AG10803 (cell line): ENCODE results near the gene FTMT.

Experiments
- DNase-seq: peaks from one replicate; pipeline ENCODE4 v3.0.0; 2010; ENCODE audit warnings: low read depth
- H3K4me3 ChIP-seq: 2 replicates; pipeline ENCODE4 v1.5.1; 2011; ENCODE audit warnings: mild to moderate bottlenecking, low read length, control low read depth
- TF ChIP-seq, protein P1 (sequence below): conservative IDR thresholded peaks from 2 replicates; pipeline ENCODE4 v1.5.1; 2011; ENCODE audit warnings: mild to moderate bottlenecking, low read length, control low read depth, inconsistent platforms

The FTMT gene

DNA sequence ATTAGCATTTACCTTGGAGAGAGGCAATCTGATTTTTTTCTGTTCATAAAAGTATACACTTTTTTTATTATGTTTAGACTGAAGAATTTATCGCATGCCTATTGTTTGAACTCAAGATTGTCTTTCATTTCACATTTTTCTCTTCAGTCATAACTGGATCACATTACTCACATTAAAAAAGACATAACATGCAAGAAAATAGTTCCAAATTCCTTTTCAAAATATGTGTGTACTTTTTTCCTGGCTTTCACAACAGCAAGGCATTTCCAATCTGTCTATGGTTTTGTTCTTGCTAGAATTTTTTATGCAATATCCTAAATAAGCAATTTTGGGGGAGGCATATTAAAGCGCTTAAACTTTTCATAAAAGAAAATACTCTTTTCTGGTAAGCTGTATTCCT lies 21.2 kb downstream of the FTMT start:
- TF ChIP-seq, protein P1, sequence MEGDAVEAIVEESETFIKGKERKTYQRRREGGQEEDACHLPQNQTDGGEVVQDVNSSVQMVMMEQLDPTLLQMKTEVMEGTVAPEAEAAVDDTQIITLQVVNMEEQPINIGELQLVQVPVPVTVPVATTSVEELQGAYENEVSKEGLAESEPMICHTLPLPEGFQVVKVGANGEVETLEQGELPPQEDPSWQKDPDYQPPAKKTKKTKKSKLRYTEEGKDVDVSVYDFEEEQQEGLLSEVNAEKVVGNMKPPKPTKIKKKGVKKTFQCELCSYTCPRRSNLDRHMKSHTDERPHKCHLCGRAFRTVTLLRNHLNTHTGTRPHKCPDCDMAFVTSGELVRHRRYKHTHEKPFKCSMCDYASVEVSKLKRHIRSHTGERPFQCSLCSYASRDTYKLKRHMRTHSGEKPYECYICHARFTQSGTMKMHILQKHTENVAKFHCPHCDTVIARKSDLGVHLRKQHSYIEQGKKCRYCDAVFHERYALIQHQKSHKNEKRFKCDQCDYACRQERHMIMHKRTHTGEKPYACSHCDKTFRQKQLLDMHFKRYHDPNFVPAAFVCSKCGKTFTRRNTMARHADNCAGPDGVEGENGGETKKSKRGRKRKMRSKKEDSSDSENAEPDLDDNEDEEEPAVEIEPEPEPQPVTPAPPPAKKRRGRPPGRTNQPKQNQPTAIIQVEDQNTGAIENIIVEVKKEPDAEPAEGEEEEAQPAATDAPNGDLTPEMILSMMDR = no peak
- no peak for DNase-seq
- H3K4me3 ChIP-seq = no peak overlapping the region

DNA sequence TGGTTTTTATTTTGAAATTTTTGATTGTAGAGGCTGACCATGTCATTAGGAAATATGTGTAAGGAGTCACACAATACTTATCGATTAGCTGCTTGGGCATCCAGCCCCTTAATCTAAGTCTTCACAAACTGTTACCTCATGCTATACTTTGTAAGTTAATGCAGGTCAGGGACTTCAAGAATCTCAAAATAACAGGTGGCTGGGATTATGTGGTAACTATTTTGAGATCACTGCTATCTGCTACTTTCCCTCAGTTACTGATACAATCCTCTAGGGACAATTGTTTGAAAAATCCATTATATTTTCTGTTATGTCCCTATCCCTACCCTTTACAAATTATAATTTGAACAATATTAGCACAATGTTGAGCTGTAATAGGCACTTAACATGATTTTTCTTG lies 21.7 kb downstream of the FTMT start:
- DNase-seq = no peak
- H3K4me3 ChIP-seq = no peak overlapping the region
- TF ChIP-seq, protein P1 = no peak

DNA sequence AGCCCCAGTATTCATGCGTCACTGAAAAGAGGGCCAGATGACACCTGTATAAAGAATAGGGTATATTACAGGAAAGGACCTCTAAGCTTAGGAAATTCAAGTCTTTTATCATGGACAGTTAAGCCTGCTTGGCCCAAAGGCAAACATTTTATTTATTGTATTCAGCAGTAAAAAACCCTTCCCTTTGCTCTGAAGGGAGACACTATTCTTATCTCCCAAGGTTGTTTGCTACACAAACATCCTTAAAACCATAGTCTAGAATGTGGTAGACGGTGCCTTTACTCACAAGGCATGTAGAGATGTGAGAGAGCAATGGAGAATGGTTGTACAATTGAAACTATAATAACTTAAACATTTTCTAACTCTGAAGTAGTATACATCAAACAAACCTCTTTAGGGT lies 33.9 kb downstream of the FTMT start:
- DNase-seq = no peak
- TF ChIP-seq, protein P1 = no peak
- H3K4me3 ChIP-seq = no peak overlapping the region

- TF ChIP-seq, protein P1 = no peak
- H3K4me3 ChIP-seq = no peak overlapping the region
- DNase-seq = no peak
These were observed 36.0 kb downstream of the FTMT start for GRCh38 chr5:121887727-121888126.

DNA sequence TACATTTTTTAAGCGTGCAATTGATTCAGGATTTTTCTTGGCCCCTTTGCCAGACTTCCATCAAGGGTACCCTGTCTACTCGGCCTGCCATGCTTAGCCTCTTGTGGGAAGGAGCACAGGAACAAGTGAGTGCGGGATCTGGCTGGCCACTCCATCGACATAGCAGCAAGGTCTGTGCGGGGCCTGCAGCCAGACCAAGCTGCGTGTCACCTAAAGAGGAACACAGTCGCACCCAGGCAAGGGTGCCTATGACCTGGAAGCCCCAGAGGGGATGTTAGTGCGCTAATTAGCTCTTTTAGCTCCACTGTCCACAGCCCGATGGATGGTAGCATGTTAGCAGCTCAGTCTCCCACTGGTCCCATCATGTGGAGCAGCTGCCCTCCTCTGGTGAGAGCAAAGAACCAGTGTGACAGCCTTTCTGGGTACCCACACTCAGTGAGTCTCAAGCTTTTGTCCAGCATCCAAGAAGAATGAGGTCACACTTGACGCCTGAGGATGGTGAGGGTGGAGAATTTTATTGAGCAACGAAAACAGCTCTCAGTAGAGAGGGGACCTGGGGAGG lies 38.7 kb downstream of the FTMT start:
- no peak for DNase-seq
- H3K4me3 ChIP-seq = no peak overlapping the region
- TF ChIP-seq, protein P1 = no peak

DNA sequence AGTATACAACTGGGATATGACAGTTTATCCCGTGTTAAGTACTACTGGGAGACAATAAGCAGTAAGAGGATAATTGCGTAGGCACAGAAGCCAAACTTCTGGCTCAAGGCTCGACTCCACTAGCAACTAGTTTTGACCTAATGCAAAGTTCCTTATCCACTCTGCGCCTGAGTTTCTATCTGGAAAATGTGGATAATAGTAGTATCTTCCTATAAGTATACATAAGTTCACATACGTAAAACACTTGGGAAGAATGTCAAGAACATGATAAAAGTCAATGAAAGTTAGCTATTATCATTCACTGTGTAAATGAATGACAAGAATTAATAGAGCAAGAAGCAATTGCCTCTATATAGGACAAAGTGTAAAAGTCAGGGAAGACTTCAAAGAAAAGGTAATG lies 45.7 kb downstream of the FTMT start:
- TF ChIP-seq, protein P1 = no peak
- no peak for DNase-seq
- H3K4me3 ChIP-seq = no peak overlapping the region

GRCh38 chr5:121899346-121899745 lies 47.7 kb downstream of the FTMT start:
- TF ChIP-seq, protein P1 = no peak
- H3K4me3 ChIP-seq = no peak overlapping the region
- no peak for DNase-seq
